Smooth muscle cell (in vitro differentiated cells): ENCODE measurements around the gene AMFR. TPM values are rescaled to one million over a fixed set of nuclear protein-coding genes. Genes with fewer than 3 reads are reported as not detected.

Experiments
- DNase-seq: peaks from one replicate; lab custom pipeline; 2025; ENCODE audit not compliant: unreplicated experiment; lab: John Stamatoyannopoulos, UW
- H2AFZ ChIP-seq: fragments of 200-600 bp; sonication (generic); 2 replicates; pipeline ENCODE4 v1.6.0; 2016; ENCODE audit warnings: antibody characterized with exemption, low read depth, mild to moderate bottlenecking
- H3F3A ChIP-seq: fragments of 200-600 bp; sonication (generic); 2 replicates; pipeline ENCODE4 v1.6.0; 2017; ENCODE audit warnings: antibody characterized with exemption, low read depth
- H3K27ac ChIP-seq: fragments of 200-600 bp; sonication (generic); 2 replicates; pipeline ENCODE4 v1.5.1; 2016; ENCODE audit warnings: low read depth, mild to moderate bottlenecking
- H3K27me3 ChIP-seq: fragments of 200-600 bp; sonication (generic); 2 replicates; pipeline ENCODE4 v1.6.1; 2016; ENCODE audit warnings: low read depth, mild to moderate bottlenecking
- H3K36me3 ChIP-seq: fragments of 200-600 bp; sonication (generic); 2 replicates; pipeline ENCODE4 v1.5.1; 2016; ENCODE audit warnings: low read depth
- H3K4me1 ChIP-seq: fragments of 200-600 bp; sonication (generic); 2 replicates; pipeline ENCODE4 v1.5.1; 2016; ENCODE audit warnings: low read depth
- H3K4me2 ChIP-seq: fragments of 200-600 bp; sonication (generic); 2 replicates; pipeline ENCODE4 v1.6.0; 2016; ENCODE audit warnings: mild to moderate bottlenecking
- H3K4me3 ChIP-seq: fragments of 200-600 bp; sonication (generic); 2 replicates; pipeline ENCODE4 v1.5.1; 2016; ENCODE audit warnings: mild to moderate bottlenecking
- H3K79me2 ChIP-seq: fragments of 200-600 bp; sonication (generic); 2 replicates; pipeline ENCODE4 v1.6.0; 2016; ENCODE audit warnings: low read depth, mild to moderate bottlenecking
- H3K9ac ChIP-seq: fragments of 200-600 bp; sonication (generic); 2 replicates; pipeline ENCODE4 v1.6.0; 2016; ENCODE audit warnings: low read depth
- H3K9me3 ChIP-seq: fragments of 200-600 bp; sonication (generic); replicated peaks from 2 replicates; pipeline ENCODE4 v1.5.1; 2016; ENCODE audit warnings: low read depth
- H4K20me1 ChIP-seq: fragments of 200-600 bp; sonication (generic); 2 replicates; pipeline ENCODE4 v1.6.0; 2016; ENCODE audit warnings: low read depth
- WGBS: methylation state at CpG from one replicate; pipeline ENCODE4 v1.1.7; 2016; ENCODE audit warnings: low lambda C conversion rate; 5-methylcytosine and 5-hydroxymethylcytosine counted together
- polyA plus RNA-seq: library from polyadenylated mRNA; unstranded; fragments of >200 nt; fragmentation: Nextera tagmentation; extraction: Ambion mirVana; gene quantifications from 2 replicates; pipeline ENCODE4 v1.2.1, GENCODE V29; 2016
- total RNA-seq: library from RNA; depleted of rRNA; stranded (reverse); fragments of >200 nt; gene quantifications from 2 replicates; pipeline ENCODE4 v1.2.3, GENCODE V29; 2014
- TF ChIP-seq, protein P1 (sequence below): fragments of 200-600 bp; sonication (generic); IDR thresholded peaks from 2 replicates; pipeline ENCODE4 v1.5.1; 2017; ENCODE audit warnings: borderline replicate concordance, mild to moderate bottlenecking, antibody characterized with exemption; ENCODE audit not compliant: insufficient read depth, poor library complexity, severe bottlenecking

Gene AMFR
- total and polyA plus RNA-seq, 2 experiments from 2014 or later, result 45.2 to 76.6 TPM

- no peak overlapping the region for H3K4me2 ChIP-seq
- no peaks in the 10 kb centered on the region for H3F3A ChIP-seq
- no peak overlapping the region for H3K4me3 ChIP-seq
- H3K4me1 ChIP-seq, result no peaks in the 10 kb centered on the region
- peaks cover 15% of the 10 kb centered on the region for H4K20me1 ChIP-seq
- DNase-seq, result no peak
- no peaks in the 10 kb centered on the region for H3K79me2 ChIP-seq
- H2AFZ ChIP-seq, result no peak overlapping the region
- H3K9me3 ChIP-seq, result no peaks in the 10 kb centered on the region
- no peaks in the 10 kb centered on the region for H3K27me3 ChIP-seq
- H3K9ac ChIP-seq, result no peak overlapping the region
- TF ChIP-seq, protein P1, sequence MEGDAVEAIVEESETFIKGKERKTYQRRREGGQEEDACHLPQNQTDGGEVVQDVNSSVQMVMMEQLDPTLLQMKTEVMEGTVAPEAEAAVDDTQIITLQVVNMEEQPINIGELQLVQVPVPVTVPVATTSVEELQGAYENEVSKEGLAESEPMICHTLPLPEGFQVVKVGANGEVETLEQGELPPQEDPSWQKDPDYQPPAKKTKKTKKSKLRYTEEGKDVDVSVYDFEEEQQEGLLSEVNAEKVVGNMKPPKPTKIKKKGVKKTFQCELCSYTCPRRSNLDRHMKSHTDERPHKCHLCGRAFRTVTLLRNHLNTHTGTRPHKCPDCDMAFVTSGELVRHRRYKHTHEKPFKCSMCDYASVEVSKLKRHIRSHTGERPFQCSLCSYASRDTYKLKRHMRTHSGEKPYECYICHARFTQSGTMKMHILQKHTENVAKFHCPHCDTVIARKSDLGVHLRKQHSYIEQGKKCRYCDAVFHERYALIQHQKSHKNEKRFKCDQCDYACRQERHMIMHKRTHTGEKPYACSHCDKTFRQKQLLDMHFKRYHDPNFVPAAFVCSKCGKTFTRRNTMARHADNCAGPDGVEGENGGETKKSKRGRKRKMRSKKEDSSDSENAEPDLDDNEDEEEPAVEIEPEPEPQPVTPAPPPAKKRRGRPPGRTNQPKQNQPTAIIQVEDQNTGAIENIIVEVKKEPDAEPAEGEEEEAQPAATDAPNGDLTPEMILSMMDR, result no peak
- no peaks in the 10 kb centered on the region for H3K36me3 ChIP-seq
- 93% methylated on average over 6 of the region's 6 CpGs for WGBS
- H3K27ac ChIP-seq, result no peak overlapping the region
These were observed 57.6 kb downstream of the AMFR start for GRCh38 chr16:56367764-56368163.

DNA sequence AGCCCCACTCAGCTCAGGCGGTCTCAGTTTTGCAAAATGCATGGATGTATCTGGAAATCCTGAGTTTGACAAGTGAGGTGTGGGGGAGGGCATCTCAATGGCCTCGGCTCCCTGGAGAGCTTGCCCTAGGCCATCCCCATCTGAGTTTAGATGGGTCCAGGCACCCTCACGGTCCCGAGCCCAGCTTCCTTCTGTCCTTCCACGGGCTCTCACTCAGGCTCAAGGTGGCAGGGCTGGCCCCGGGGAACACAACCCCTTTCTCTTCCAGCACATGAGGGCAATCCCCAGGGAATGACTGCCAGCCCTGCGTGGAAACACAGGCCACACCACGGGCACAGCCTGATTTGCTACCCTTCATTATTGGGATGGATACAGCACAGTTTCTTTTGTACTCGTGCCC lies 58.4 kb downstream of the AMFR start:
- no peaks in the 10 kb centered on the region for H3K36me3 ChIP-seq
- no peak overlapping the region for H2AFZ ChIP-seq
- TF ChIP-seq, protein P1, result no peak
- no peak for DNase-seq
- H4K20me1 ChIP-seq, result peaks cover 8% of the 10 kb centered on the region
- no peaks in the 10 kb centered on the region for H3K27me3 ChIP-seq
- no peak overlapping the region for H3K27ac ChIP-seq
- H3F3A ChIP-seq, result no peaks in the 10 kb centered on the region
- H3K4me1 ChIP-seq, result no peaks in the 10 kb centered on the region
- H3K9ac ChIP-seq, result no peak overlapping the region
- H3K9me3 ChIP-seq, result no peaks in the 10 kb centered on the region
- 98% methylated on average over 9 of the region's 9 CpGs for WGBS
- H3K79me2 ChIP-seq, result no peaks in the 10 kb centered on the region
- no peak overlapping the region for H3K4me2 ChIP-seq
- H3K4me3 ChIP-seq, result no peak overlapping the region

DNA sequence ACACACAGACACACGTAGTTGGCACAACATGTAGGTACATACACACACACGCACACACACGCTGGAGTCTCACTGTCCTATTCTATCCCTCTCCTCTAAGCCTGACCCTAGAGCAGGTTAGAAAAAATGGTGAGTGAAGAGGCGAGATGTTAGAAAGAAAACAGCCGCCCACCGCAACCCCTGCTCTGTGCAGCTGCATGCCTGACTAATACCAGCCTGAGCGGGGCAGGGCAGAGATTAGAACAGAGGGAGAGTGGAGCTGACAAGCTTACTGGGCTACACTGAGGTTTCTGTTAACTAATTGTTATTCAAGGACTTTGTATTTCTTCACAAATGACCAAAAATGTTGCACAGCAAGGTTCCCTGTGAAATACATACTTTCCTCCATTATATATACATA lies 59.8 kb downstream of the AMFR start:
- no peaks in the 10 kb centered on the region for H3K9me3 ChIP-seq
- no peaks in the 10 kb centered on the region for H3K79me2 ChIP-seq
- no peaks in the 10 kb centered on the region for H3K27me3 ChIP-seq
- H3K4me2 ChIP-seq, result no peak overlapping the region
- no peaks in the 10 kb centered on the region for H4K20me1 ChIP-seq
- TF ChIP-seq, protein P1, result no peak
- H3K9ac ChIP-seq, result no peak overlapping the region
- H3K4me1 ChIP-seq, result no peaks in the 10 kb centered on the region
- H3K36me3 ChIP-seq, result no peaks in the 10 kb centered on the region
- H2AFZ ChIP-seq, result no peak overlapping the region
- 76% methylated on average over 7 of the region's 7 CpGs for WGBS
- H3K27ac ChIP-seq, result no peak overlapping the region
- no peak for DNase-seq
- no peak overlapping the region for H3K4me3 ChIP-seq
- no peaks in the 10 kb centered on the region for H3F3A ChIP-seq

- Histone ChIP-seq H3K27me3 (no peaks in the 10 kb centered on the region), H2AFZ (no peak overlapping the region), H3K9ac (no peak overlapping the region), H3K9me3 (no peaks in the 10 kb centered on the region), H3K36me3 (no peaks in the 10 kb centered on the region), H3F3A (no peaks in the 10 kb centered on the region), H3K27ac (no peak overlapping the region), H3K4me2 (no peak overlapping the region), H3K79me2 (no peaks in the 10 kb centered on the region), H3K4me1 (no peaks in the 10 kb centered on the region), H4K20me1 (no peaks in the 10 kb centered on the region), H3K4me3 (no peak overlapping the region)
- TF ChIP-seq, protein P1, result no peak
- over 99% methylated on average over 8 of the region's 8 CpGs for WGBS
- no peak for DNase-seq
These were observed 60.5 kb downstream of the AMFR start for GRCh38 chr16:56364865-56365264.
